Measurements from ENCODE around the gene ABI2.
"Not testable (repeated sequence)": the region's sequence is repeated elsewhere in the genome, so short reads cannot be mapped to it uniquely, and the experiment has no call there.

Gene ABI2

GRCh38 chr2:203427061-203427460, 98.9 kb downstream of the ABI2 start:
- Histone ChIP-seq H3K4me1 (ENCODE audit: control insufficient read depth, insufficient read depth, low read length) (no peaks in the 10 kb centered on the region), H3K27me3 (ENCODE audit: control insufficient read depth, insufficient read depth, low read length) (no peaks in the 10 kb centered on the region), H3K27ac (ENCODE audit: low read length) (no peak overlapping the region), H3K36me3 (ENCODE audit: control insufficient read depth, insufficient read depth, low read length) (0 out of 2 replicates have a peak, but pooled peaks cover 2% of the 10 kb centered on the region), H3K9me3 (ENCODE audit: control insufficient read depth, insufficient read depth, low read length) (no peaks in the 10 kb centered on the region), H3K4me3 (ENCODE audit: low read length) (no peak overlapping the region)
- no CpG with 5 or more reads among the region's 2 CpGs for WGBS (ENCODE audit: insufficient coverage, insufficient read length)
- no peak for DNase-seq (ENCODE audit: low read depth, low spot score)

- not testable (repeated sequence) for DNase-seq (ENCODE audit: low read depth, low spot score); H3K9me3 ChIP-seq (ENCODE audit: control insufficient read depth, insufficient read depth, low read length); H3K27me3 ChIP-seq (ENCODE audit: control insufficient read depth, insufficient read depth, low read length); H3K36me3 ChIP-seq (ENCODE audit: control insufficient read depth, insufficient read depth, low read length); H3K27ac ChIP-seq (ENCODE audit: low read length); H3K4me3 ChIP-seq (ENCODE audit: low read length); H3K4me1 ChIP-seq (ENCODE audit: control insufficient read depth, insufficient read depth, low read length)
- no CpG with 5 or more reads among the region's 4 CpGs for WGBS (ENCODE audit: insufficient coverage, insufficient read length)
Observed at GRCh38 chr2:203429643-203430042, 101.4 kb downstream of the ABI2 start.

- H3K36me3 ChIP-seq (ENCODE audit: control insufficient read depth, insufficient read depth, low read length): 0 out of 2 replicates have a peak, but pooled peaks cover 2% of the 10 kb centered on the region
- no peak overlapping the region for H3K27ac ChIP-seq (ENCODE audit: low read length)
- no peak overlapping the region for H3K4me3 ChIP-seq (ENCODE audit: low read length)
- H3K9me3 ChIP-seq (ENCODE audit: control insufficient read depth, insufficient read depth, low read length): no peaks in the 10 kb centered on the region
- no peaks in the 10 kb centered on the region for H3K4me1 ChIP-seq (ENCODE audit: control insufficient read depth, insufficient read depth, low read length)
- H3K27me3 ChIP-seq (ENCODE audit: control insufficient read depth, insufficient read depth, low read length): no peaks in the 10 kb centered on the region
- WGBS (ENCODE audit: insufficient coverage, insufficient read length): no CpG with 5 or more reads among the region's 5 CpGs
- DNase-seq (ENCODE audit: low read depth, low spot score): no peak
Observed at GRCh38 chr2:203431391-203432185, 103.4 kb downstream of the ABI2 start.

DNA sequence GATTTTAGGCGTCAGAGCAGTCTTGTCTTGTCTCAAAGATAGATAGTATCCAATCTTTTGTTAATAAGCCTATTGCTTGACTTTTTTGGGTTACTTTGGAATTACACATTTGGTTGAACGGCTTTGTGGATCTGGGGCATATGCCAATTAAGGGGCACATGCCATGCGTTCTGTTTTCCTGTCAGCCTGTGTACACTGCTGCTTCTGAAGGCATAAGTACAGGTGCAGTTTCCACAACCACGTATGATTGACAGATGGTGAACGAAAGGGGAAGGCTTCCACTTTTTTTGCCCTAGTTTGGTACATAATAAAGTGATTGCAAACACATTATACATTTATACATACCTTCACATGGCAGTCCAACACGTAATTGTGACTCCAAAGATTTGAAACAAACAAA, 104.6 kb downstream of the ABI2 start:
- Histone ChIP-seq H3K27ac (ENCODE audit: low read length) (no peak overlapping the region), H3K27me3 (ENCODE audit: control insufficient read depth, insufficient read depth, low read length) (no peaks in the 10 kb centered on the region), H3K36me3 (ENCODE audit: control insufficient read depth, insufficient read depth, low read length) (peaks cover 1% of the 10 kb centered on the region; the same call in 1 of the 2 replicates), H3K4me3 (ENCODE audit: low read length) (no peak overlapping the region), H3K9me3 (ENCODE audit: control insufficient read depth, insufficient read depth, low read length) (no peaks in the 10 kb centered on the region), H3K4me1 (ENCODE audit: control insufficient read depth, insufficient read depth, low read length) (no peaks in the 10 kb centered on the region)
- no peak for DNase-seq (ENCODE audit: low read depth, low spot score)
- WGBS (ENCODE audit: insufficient coverage, insufficient read length): no CpG with 5 or more reads among the region's 6 CpGs

- peaks cover 5% of the 10 kb centered on the region; the same call in 1 of the 2 replicates for H3K36me3 ChIP-seq (ENCODE audit: control insufficient read depth, insufficient read depth, low read length)
- no CpG with 5 or more reads among the region's 2 CpGs for WGBS (ENCODE audit: insufficient coverage, insufficient read length)
Observed at GRCh38 chr2:203436496-203436895, 108.3 kb downstream of the ABI2 start.

GRCh38 chr2:203437511-203437910, 109.3 kb downstream of the ABI2 start:
- WGBS (ENCODE audit: insufficient coverage, insufficient read length): no CpG with 5 or more reads among the region's 4 CpGs
- no peak overlapping the region for H3K4me3 ChIP-seq (ENCODE audit: low read length)
- DNase-seq (ENCODE audit: low read depth, low spot score): no peak
- H3K27ac ChIP-seq (ENCODE audit: low read length): no peak overlapping the region
- H3K27me3 ChIP-seq (ENCODE audit: control insufficient read depth, insufficient read depth, low read length): no peaks in the 10 kb centered on the region
- peaks cover 10% of the 10 kb centered on the region; the same call in 1 of the 2 replicates for H3K36me3 ChIP-seq (ENCODE audit: control insufficient read depth, insufficient read depth, low read length)
- H3K9me3 ChIP-seq (ENCODE audit: control insufficient read depth, insufficient read depth, low read length): no peaks in the 10 kb centered on the region
- H3K4me1 ChIP-seq (ENCODE audit: control insufficient read depth, insufficient read depth, low read length): peaks cover 2% of the 10 kb centered on the region; the same call in 1 of the 2 replicates

More at GRCh38 chr2:203436496-203436895, 108.3 kb downstream of the ABI2 start:
- Histone ChIP-seq H3K9me3 (ENCODE audit: control insufficient read depth, insufficient read depth, low read length) (no peaks in the 10 kb centered on the region), H3K27ac (ENCODE audit: low read length) (no peak overlapping the region), H3K4me3 (ENCODE audit: low read length) (no peak overlapping the region), H3K4me1 (ENCODE audit: control insufficient read depth, insufficient read depth, low read length) (peaks cover 2% of the 10 kb centered on the region; the same call in 1 of the 2 replicates), H3K27me3 (ENCODE audit: control insufficient read depth, insufficient read depth, low read length) (no peaks in the 10 kb centered on the region)
- DNase-seq (ENCODE audit: low read depth, low spot score): no peak

DNA sequence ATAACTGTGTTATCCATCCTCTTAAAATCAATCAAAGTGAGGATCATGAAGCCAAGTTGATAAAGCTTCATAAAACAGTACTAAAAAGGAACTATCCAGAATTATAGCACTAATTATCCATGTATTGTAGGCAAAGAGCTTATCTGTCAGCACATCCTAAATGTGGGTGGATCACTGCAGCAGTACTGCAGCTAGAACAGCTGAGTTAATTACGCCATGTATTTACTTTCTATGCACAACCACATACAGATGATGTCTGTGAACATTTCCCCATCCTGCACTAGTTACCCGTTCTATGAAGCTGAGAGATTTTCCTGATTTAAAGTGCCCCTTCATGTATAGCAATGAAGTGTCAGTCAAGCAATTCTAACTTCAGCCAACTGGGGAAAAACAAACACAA, 110.3 kb downstream of the ABI2 start:
- Histone ChIP-seq H3K27ac (ENCODE audit: low read length) (no peak overlapping the region), H3K4me1 (ENCODE audit: control insufficient read depth, insufficient read depth, low read length) (peaks cover 2% of the 10 kb centered on the region; the same call in 1 of the 2 replicates), H3K4me3 (ENCODE audit: low read length) (no peak overlapping the region), H3K36me3 (ENCODE audit: control insufficient read depth, insufficient read depth, low read length) (peaks cover 10% of the 10 kb centered on the region; the same call in 1 of the 2 replicates), H3K9me3 (ENCODE audit: control insufficient read depth, insufficient read depth, low read length) (no peaks in the 10 kb centered on the region), H3K27me3 (ENCODE audit: control insufficient read depth, insufficient read depth, low read length) (no peaks in the 10 kb centered on the region)
- no CpG with 5 or more reads among the region's 2 CpGs for WGBS (ENCODE audit: insufficient coverage, insufficient read length)
- DNase-seq (ENCODE audit: low read depth, low spot score): no peak

DNA sequence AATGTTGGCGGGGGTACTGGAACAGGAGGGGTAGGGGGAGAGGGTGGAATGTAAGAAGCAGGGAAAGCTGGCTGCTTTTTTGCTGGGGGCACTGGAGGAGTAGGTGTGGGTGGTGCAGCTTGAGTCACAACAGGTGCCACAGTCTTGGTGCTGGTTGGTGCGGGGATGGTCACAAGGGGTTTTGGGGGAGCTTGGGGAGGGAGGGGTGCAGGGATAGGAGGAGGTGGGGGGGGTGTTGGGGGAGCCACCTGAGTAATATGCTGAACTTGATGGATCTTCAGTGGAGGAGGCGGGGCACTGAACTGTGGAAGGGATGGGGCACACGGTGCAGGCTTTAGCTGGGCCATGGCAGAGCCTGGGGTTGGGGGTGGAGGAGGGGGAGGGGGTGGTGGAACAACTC, 112.5 kb downstream of the ABI2 start:
- WGBS (ENCODE audit: insufficient coverage, insufficient read length): no CpG with 5 or more reads among the region's 4 CpGs

DNA sequence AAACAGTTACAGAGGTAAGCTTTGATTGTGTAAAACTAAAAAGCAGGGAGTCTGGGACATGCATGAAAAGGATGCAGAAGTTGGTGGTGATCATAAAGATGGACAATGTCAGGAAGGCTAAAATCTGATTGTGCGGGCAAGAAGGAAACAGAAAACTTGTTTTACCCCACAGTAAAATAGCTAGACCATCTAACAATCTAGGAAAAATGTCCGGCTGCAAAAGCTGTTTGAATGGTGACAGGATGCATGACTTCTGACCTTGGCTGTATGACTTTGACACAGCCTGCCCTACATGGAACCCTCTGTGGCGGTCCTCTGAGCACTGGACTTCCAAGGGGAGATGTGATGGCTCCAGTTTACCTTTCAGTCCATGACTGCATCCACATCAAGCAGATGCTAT, 113.3 kb downstream of the ABI2 start:
- Histone ChIP-seq H3K4me3 (ENCODE audit: low read length) (no peak overlapping the region), H3K4me1 (ENCODE audit: control insufficient read depth, insufficient read depth, low read length) (peaks cover 2% of the 10 kb centered on the region; the same call in 1 of the 2 replicates), H3K9me3 (ENCODE audit: control insufficient read depth, insufficient read depth, low read length) (no peaks in the 10 kb centered on the region), H3K36me3 (ENCODE audit: control insufficient read depth, insufficient read depth, low read length) (peaks cover 12% of the 10 kb centered on the region; the same call in 1 of the 2 replicates), H3K27ac (ENCODE audit: low read length) (no peak overlapping the region), H3K27me3 (ENCODE audit: control insufficient read depth, insufficient read depth, low read length) (no peaks in the 10 kb centered on the region)
- DNase-seq (ENCODE audit: low read depth, low spot score): no peak
- no CpG with 5 or more reads among the region's 3 CpGs for WGBS (ENCODE audit: insufficient coverage, insufficient read length)

More for the DNA sequence above, 112.5 kb downstream of the ABI2 start:
- DNase-seq (ENCODE audit: low read depth, low spot score): no peak
- Histone ChIP-seq H3K36me3 (ENCODE audit: control insufficient read depth, insufficient read depth, low read length) (peaks cover 12% of the 10 kb centered on the region; the same call in 1 of the 2 replicates), H3K9me3 (ENCODE audit: control insufficient read depth, insufficient read depth, low read length) (no peaks in the 10 kb centered on the region), H3K27me3 (ENCODE audit: control insufficient read depth, insufficient read depth, low read length) (no peaks in the 10 kb centered on the region), H3K4me3 (ENCODE audit: low read length) (no peak overlapping the region), H3K4me1 (ENCODE audit: control insufficient read depth, insufficient read depth, low read length) (peaks cover 2% of the 10 kb centered on the region; the same call in 1 of the 2 replicates), H3K27ac (ENCODE audit: low read length) (no peak overlapping the region)

DNA sequence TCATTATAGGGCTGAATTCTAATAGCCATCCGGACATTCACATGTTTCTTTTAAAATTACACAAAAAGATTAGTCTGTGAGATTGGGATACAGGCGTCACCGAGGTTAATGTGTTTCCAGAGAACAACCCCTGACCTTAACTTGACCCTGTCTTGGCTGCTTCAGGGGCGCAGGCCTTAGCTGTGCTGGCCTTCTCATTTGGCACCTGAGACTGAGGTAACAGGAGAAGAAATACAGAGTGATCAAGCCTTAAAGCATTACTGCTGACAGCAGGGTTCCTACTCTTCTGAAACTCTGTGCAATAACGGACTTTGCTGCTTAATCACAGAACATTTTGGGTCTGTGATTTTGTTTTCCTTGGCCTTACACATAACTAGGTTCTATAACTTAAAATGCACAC, 114.3 kb downstream of the ABI2 start:
- peaks cover 12% of the 10 kb centered on the region; the same call in 1 of the 2 replicates for H3K36me3 ChIP-seq (ENCODE audit: control insufficient read depth, insufficient read depth, low read length)
- H3K9me3 ChIP-seq (ENCODE audit: control insufficient read depth, insufficient read depth, low read length): no peaks in the 10 kb centered on the region
- WGBS (ENCODE audit: insufficient coverage, insufficient read length): no CpG with 5 or more reads among the region's 5 CpGs
- H3K4me1 ChIP-seq (ENCODE audit: control insufficient read depth, insufficient read depth, low read length): peaks cover 2% of the 10 kb centered on the region; the same call in 1 of the 2 replicates
- no peak overlapping the region for H3K27ac ChIP-seq (ENCODE audit: low read length)
- no peaks in the 10 kb centered on the region for H3K27me3 ChIP-seq (ENCODE audit: control insufficient read depth, insufficient read depth, low read length)
- H3K4me3 ChIP-seq (ENCODE audit: low read length): no peak overlapping the region
- no peak for DNase-seq (ENCODE audit: low read depth, low spot score)
